GM21423 (cell line): ENCODE measurements around the gene OR2G2.

Experiments
- ATAC-seq: cut with Tn5 transposase; IDR thresholded peaks from one replicate; pipeline ENCODE4 v1.9.1; 2021; ENCODE audit warnings: mild to moderate bottlenecking, moderate library complexity; ENCODE audit not compliant: unreplicated experiment

The OR2G2 gene

DNA sequence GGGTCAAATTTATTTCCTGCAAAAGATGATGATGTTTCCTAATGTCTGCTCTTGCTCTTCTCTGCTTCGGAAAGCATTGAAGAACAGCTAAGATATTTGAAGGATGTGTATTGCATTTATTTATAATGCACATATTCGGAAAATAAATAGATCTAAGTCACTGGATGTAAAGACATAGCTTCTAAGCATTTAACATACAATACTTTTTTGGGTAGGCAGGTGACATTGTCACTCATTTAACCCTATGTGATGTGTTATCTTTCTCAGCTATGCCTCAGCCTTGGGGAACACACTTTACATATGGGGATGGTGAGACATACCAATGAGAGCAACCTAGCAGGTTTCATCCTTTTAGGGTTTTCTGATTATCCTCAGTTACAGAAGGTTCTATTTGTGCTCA is at the start of gene OR2G2:
Gene OR2G2, plus strand, starts transcription at position 301 of the 400 bp plus-strand sequence. Its CDS starts 0 bp downstream, at position 301.
- no peak for ATAC-seq

GRCh38 chr1:247538561-247538960 is 49.6 kb upstream of the OR2G2 start:
- no peak for ATAC-seq

- no peak for ATAC-seq
Observed at GRCh38 chr1:247539215-247539614, 48.9 kb upstream of the OR2G2 start.

GRCh38 chr1:247540581-247540980 is 47.6 kb upstream of the OR2G2 start:
- ATAC-seq, result no peak

DNA sequence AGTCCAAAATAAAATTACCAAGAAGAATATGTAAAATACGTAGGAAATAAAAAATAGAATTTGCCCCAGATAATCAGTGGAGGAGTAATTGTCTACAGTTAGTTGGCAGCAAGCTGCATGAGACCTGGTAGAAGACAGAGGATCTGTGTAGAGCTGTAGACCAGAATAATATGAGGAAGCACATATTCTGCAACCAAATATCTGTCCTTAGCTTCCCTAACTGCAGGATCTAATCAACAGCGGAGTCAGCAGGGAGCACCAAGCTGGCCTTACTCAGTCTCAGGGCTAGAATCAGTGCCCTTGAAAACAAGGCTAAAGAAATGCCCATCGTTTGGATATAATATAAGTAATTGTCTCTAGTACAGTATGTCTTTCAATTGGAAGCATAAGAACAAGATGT is 45.3 kb upstream of the OR2G2 start:
- no peak for ATAC-seq

GRCh38 chr1:247548092-247548491 is 40.1 kb upstream of the OR2G2 start:
- ATAC-seq, result no peak

DNA sequence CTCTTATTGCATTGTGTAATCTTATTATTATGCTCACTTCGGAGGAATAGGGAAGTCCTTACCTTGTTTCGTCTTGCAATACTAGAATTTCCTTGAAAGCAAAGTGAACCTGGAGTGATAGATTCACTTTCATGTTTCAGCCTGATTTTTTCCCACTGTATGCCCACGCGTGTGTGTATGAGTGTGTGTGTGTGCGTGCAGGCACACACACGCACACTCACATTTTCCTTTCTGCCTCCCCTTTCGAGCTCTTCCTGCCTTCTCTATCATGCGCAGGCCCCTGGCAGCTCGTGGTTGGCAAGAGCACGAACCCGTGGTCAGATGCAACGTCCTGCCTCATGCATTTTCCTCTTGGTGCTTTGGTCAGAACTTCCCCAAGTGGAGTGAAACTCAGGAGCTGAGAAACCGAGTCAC is 39.4 kb upstream of the OR2G2 start, which contains the start of gene GCSAML:
Gene GCSAML, plus strand, starts transcription at position 366 of the 414 bp plus-strand sequence. CDS start 58 bp downstream, outside the sequence.
- no peak for ATAC-seq

DNA sequence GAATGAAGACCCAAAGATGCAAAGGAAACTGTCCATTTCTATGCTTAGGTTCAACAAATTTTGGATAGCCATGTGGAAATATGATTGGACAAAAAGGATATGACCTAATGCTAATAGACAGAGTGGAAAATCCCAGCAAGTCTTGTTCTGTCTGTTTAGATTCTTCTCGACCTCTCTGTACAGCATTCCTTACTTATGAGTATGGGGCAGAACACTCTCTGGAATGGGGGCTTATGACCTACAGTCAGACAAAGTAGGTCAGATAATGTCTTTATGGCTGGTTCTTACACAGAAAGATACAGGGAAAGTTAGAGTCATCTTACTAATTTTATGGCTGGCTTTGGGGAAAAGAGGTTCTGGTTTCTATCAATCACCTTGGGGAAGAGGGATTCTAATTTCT is 36.4 kb upstream of the OR2G2 start:
- no peak for ATAC-seq

DNA sequence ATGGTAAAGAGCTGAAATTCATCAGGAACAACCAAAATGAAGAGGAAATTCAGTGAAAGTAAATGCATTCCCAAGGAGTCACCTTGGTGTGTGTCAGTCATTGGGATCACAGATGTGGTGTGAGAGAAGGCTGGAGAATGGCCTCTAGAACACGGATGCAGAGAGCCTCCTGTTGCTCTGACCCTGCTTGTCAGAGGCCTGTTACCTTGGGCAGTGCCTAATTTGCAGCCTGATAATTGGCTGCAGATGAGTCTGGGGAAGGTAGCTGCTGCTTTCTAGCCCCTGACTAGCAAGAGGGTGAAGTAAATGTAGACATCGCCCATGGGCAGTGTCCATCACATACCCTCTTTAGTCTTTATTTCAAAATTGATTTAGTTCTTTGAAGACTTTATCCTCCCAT is 35.9 kb upstream of the OR2G2 start:
- no peak for ATAC-seq

DNA sequence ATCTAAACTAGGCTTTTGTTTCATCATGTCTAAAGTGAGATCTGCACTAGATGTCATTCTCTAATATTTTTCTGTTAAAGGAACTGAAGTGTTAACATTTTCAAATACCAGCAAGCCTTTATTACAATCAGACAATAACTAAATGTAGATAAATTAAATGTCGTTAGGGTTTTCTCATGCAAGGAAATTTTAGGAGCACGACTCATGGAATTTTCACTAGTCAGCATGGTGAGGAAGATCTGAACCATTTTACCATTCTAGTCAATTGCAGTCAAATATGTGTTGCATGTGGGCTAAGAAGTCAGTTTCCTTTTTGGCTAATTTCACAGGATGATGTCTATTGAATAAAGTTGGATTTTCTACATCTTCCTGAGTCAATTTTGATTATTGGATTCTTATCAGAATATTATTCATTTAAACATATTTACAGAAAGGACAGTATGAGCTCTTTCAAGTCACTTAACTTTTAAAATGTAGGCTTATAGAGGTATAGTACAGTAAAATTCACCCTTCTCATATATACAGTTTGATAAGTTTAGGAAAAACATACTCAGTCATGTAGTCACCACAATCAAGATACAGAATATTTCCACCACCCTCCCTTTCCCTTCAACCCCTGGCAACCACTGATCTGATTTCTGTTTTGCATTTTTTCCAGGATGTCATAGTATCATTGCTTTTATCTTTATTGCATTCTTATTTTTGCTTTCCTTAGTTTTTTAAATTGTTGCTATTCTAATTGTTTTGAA is 30.1 kb upstream of the OR2G2 start:
- ATAC-seq, result no peak

GRCh38 chr1:247561711-247562110 is 26.4 kb upstream of the OR2G2 start:
- ATAC-seq, result no peak

GRCh38 chr1:247562198-247562597 is 26.0 kb upstream of the OR2G2 start:
- ATAC-seq, result no peak

DNA sequence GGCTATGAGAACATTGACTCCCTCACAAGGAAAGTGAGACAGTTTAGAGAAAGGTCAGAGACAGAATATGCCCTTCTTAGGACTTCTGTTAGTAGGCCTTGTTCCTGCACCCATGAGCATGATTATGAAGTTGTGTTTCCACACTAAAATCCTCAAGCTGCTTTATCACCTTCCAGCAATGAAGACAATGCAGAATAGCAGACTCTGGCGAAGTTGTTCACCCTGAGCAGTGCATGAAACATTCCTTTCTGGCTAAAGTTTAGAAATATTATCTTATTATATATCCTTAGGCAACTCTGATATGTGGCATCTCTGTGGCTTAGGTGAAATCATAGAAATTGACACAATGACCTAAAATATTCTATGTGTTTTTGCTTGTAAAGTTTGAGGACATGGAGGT is 13.9 kb upstream of the OR2G2 start:
- no peak for ATAC-seq

- no peak for ATAC-seq
Observed at GRCh38 chr1:247574664-247575063, 13.5 kb upstream of the OR2G2 start.

DNA sequence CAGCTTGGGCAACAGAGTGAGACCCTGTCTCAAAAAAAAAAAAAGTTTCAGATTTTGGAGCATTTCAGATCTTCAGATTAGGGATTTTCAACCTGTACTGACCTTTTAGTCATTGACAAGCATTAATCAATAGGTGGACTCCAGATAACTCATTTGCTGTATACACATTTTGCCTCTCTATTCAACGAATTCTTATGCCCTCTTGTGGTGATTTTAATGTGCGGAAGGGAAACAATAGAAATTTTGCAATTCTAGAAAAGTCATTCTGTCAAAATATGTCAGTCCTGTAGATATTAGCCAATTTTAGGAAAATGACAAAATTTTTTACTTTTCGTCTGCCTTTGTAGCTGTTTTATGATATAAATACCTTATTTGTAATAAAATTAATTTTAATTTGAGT is 11.6 kb upstream of the OR2G2 start:
- no peak for ATAC-seq

GRCh38 chr1:247578946-247579460 is 9.2 kb upstream of the OR2G2 start:
- ATAC-seq, result no peak

GRCh38 chr1:247605286-247605685 is 17.1 kb downstream of the OR2G2 start, which contains the start of gene OR2G3:
Gene OR2G3, plus strand, starts transcription at chr1:247605586. Its CDS starts 0 bp downstream, at chr1:247605586.
- no peak for ATAC-seq

- no peak for ATAC-seq
Observed at GRCh38 chr1:247613405-247613804, 25.2 kb downstream of the OR2G2 start.

- ATAC-seq, result no peak
Observed at GRCh38 chr1:247614625-247615024, 26.5 kb downstream of the OR2G2 start.

GRCh38 chr1:247627951-247628350 is 39.8 kb downstream of the OR2G2 start:
- no peak for ATAC-seq

DNA sequence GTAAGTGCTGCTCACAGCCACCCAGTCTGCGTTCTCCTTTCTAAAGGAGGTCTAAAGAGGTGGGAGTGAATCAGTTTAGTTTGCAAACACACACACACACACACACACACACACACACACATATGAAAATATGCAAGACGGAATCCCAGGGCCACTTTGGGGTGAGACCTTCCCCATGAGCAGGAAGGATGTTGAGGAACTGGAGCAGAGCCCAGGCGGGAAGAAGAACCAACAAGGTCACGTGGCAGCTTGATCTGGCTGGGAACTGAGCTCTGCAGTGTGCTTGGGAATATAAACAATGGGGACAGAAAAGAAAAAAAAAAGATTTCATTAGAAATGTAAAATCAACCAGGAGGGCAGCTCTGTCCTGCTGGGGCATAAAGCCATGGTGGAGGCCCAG is 49.9 kb downstream of the OR2G2 start:
- ATAC-seq, result no peak

GRCh38 chr1:247638781-247639180 is 50.6 kb downstream of the OR2G2 start:
- ATAC-seq, result no peak
